DOHH2 (cell line): ENCODE data around the gene CLEC9A.

ENCODE experiments used
- CTCF ChIP-seq: fragments of 200-600 bp; sonication (generic); IDR thresholded peaks from one replicate; pipeline ENCODE4 v1.5.1; 2014; ENCODE audit warnings: antibody characterized with exemption, mild to moderate bottlenecking, low read depth, low read length; ENCODE audit not compliant: poor library complexity, severe bottlenecking
- EZH2phosphoT487 ChIP-seq: fragments of 200-600 bp; sonication (generic); IDR thresholded peaks from 2 replicates; pipeline ENCODE4 v1.6.1; 2017; ENCODE audit warnings: borderline replicate concordance, mild to moderate bottlenecking, antibody characterized with exemption, low read length, moderate library complexity, mixed read lengths

- TF ChIP-seq CTCF (no peak), EZH2phosphoT487 (no peak)
Observed at GRCh38 chr12:10082117-10082874, 51.8 kb downstream of the CLEC9A start.
